ENCODE data around the gene CLIP1. TPM values are rescaled to one million over a fixed set of nuclear protein-coding genes. Genes with fewer than 3 reads are reported as not detected.

The CLIP1 gene
- total and polyA plus RNA-seq, 7 experiments from 2014 or later: 13.6 to 89.3 (median 56.6) TPM

DNA sequence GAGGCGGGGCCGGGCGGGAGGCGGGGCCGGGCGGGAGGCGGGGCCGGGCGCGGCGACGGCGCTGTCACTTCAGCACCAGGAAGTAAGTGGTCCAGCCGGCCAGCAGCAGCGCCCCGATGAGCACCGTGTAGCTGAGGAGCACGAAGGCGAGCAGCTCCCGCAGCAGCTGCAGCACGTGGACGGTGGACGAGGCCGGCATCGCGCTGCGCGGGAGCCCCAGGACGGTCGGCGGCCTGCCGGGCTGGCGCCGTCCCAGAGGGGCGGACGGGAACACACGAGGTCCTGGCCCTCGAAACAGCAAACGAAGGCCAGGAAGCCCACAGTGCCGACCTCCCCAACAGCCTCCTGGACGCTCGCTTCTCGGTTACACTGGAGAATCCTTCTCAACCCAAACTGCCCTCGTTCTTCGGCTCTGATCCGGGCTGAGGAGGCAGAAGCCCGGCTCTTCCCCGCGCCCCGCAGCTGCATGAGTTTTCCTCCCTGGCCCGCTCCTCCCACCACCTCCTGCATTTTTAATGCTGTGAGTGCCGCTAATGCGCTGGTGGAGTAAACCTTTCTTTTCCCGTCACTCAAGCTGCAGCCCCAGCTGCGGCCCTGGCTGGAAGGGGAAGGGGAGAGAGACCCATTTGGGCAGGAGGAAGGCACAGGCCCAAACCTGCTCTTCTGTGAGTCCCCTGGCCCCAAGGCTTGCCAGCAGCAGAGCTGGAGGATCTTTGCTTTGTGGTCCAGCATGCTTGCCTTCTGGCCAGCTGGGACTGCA lies 195.9 kb downstream of the CLIP1 start:
- Mint-ChIP-seq H3K4me3 (peak overlapping the region; percentile 18 to 94 (median 90)), H3K36me3 (peaks cover 4 to 29% (median 12%) of the 10 kb centered on the region in 5 donors), H3K27ac (peak overlapping the region in 7 of 9 donors; percentile 14 to 81 (median 43)), H3K4me1 (peaks cover 23 to 47% (median 44%) of the 10 kb centered on the region in 7 donors), H3K9me3 (peaks cover 0 to 2% (median 0%) of the 10 kb centered on the region in 11 donors), H3K27me3 (no peaks in the 10 kb centered on the region)
- intact Hi-C loops (cut with micrococcal nuclease): loop anchor here (1.0 to 10.0 kb wide), 25 partner anchors 18 to 1540 kb away; partner anchors contain the start of genes CFAP251 (in 2 of the 2), DENR (in 2 of the 2), KNTC1 (in 2 of the 2) and MLXIP (in 2 of the 2)
- H3K9me3 ChIP-seq (ENCODE audit: control insufficient read depth in 2 of 3, low read length in 3 of 3): no peaks in the 10 kb centered on the region
- ChIA-PET POLR2A (interaction anchor here (0.5 to 3.3 kb wide), 10 partner anchors 9 to 1934 kb away, joined by 3 to 29 read pairs (median 4); partner anchors contain the start of genes RNF34, RNU4-1 and ZCCHC8), CTCF (interaction anchor here (0.6 kb wide), 2 partner anchors 18 to 308 kb away, joined by 3 read pairs; partner anchors contain the start of gene CFAP251)
- peaks cover 6 to 52% (median 7%) of the 10 kb centered on the region in 3 experiments for H3K36me3 ChIP-seq (ENCODE audit: control insufficient read depth in 2 of 3, insufficient read depth in 3 of 3, low read length in 3 of 3)
- peak overlapping the region; percentile 53 for H3K4me3 ChIP-seq (ENCODE audit: low read length)
- H3K27me3 ChIP-seq (ENCODE audit: control insufficient read depth in 2 of 2, insufficient read depth in 2 of 2, low read length in 2 of 2): no peaks in the 10 kb centered on the region
- peaks cover 24 to 34% of the 10 kb centered on the region in 2 donors for H3K4me1 ChIP-seq (ENCODE audit: control insufficient read depth in 2 of 2, insufficient read depth in 2 of 2, low read length in 2 of 2)
- no peak for ATAC-seq
- H3K27ac ChIP-seq (ENCODE audit: low read depth, low read length): peak overlapping the region; percentile 13
- DNase-seq: peak in 1 of 9 donors; percentile 22

DNA sequence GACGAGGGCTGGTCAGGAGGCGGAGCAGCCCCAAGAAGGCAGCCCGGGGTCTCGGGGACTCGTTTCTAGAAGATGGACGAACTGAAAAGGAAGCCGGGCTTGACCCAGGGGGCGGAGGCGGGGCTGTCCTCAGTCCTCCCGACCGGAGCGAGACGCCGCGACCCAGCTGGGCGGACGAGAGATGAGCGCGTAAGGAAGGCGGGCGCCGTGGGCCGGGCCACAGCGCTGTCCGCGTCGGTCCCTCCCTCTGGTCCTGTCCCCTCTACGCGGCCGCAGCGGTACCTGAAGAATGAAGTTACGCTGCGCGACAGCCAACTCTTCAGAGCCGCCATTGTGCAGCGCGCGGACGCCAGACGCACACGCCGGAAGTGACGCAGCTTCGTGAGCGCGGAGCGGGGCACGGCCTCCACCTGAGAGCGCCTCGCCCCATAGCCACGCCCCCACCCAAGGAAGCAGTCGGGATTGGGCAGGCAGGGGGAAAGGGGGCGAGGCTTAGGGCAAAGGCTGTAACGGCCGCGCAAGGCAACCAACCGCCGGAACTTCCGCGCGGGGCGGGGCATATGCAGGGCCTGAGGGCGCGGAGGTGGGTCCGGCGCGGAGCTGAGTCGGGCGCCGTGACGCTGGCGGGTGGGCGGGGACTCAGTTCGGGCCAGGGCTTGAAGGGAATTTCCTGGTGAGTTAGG lies 196.6 kb downstream of the CLIP1 start, which contains the start of gene DIABLO:
DIABLO (minus strand) TSS at position 370 of the 683 bp plus-strand sequence; CDS start at position 332, 38 bp downstream.
- ChIA-PET CTCF (interaction anchor here (0.6 kb wide), 2 partner anchors 19 to 307 kb away, joined by 3 read pairs; partner anchors contain the start of gene CFAP251), POLR2A (interaction anchor here (0.5 to 3.3 kb wide), 15 partner anchors 10 to 1933 kb away, joined by 3 to 29 read pairs (median 3); partner anchors contain the start of genes B3GNT4, RNF34, RNU4-1 and ZCCHC8)
- Histone ChIP-seq H3K27ac (ENCODE audit: low read depth, low read length) (peak within 1 kb of the TSS; percentile 99), H3K4me3 (ENCODE audit: low read length) (peak within 1 kb of the TSS; percentile 90), H3K4me1 (ENCODE audit: control insufficient read depth in 2 of 2, insufficient read depth in 2 of 2, low read length in 2 of 2) (peaks cover 24 to 34% of the 10 kb centered on the region in 2 donors), H3K36me3 (ENCODE audit: control insufficient read depth in 2 of 3, insufficient read depth in 3 of 3, low read length in 3 of 3) (peaks cover 5 to 52% (median 13%) of the 10 kb centered on the region in 3 experiments), H3K9me3 (ENCODE audit: control insufficient read depth in 2 of 3, low read length in 3 of 3) (no peaks in the 10 kb centered on the region), H3K27me3 (ENCODE audit: control insufficient read depth in 2 of 2, insufficient read depth in 2 of 2, low read length in 2 of 2) (no peaks in the 10 kb centered on the region)
- Mint-ChIP-seq H3K27ac (peak within 1 kb of the TSS; percentile 76 to 96 (median 93)), H3K4me3 (peak within 1 kb of the TSS; percentile 75 to 95 (median 90)), H3K4me1 (peaks cover 23 to 53% (median 47%) of the 10 kb centered on the region in 7 donors), H3K9me3 (peaks cover 0 to 2% (median 0%) of the 10 kb centered on the region in 11 donors), H3K27me3 (no peaks in the 10 kb centered on the region), H3K36me3 (peaks cover 0 to 27% (median 13%) of the 10 kb centered on the region in 5 donors)
- peak; percentile 97 to 100 (median 100) for DNase-seq
- intact Hi-C loops (cut with micrococcal nuclease): loop anchor here (1.0 to 10.0 kb wide), 25 partner anchors 18 to 1540 kb away; partner anchors contain the start of genes CFAP251 (in 2 of the 2), DENR (in 2 of the 2), KNTC1 (in 2 of the 2) and MLXIP (in 2 of the 2)
- peak; percentile 96 for ATAC-seq

Other genes with a start within 250 kb of the CLIP1 start
- not detected for gene IL31, start 248.4 kb downstream of the CLIP1 start, total RNA-seq
- not detected for gene IL31, start 248.4 kb downstream of the CLIP1 start, polyA plus RNA-seq
- 1 to 10 TPM in 1 of 5 experiments, under 1 TPM in 2, not detected in 2; 0.34 to 2.3 (median 0.40) TPM for gene LRRC43, start 239.5 kb downstream of the CLIP1 start, total RNA-seq
- not detected for gene LRRC43, start 239.5 kb downstream of the CLIP1 start, polyA plus RNA-seq
- 1 to 10 TPM in 1 of 5 experiments, under 1 TPM in 2, not detected in 2; 0.54 to 1.1 (median 0.70) TPM for gene B3GNT4, start 219.0 kb downstream of the CLIP1 start, total RNA-seq
- under 1 TPM; 0.15 to 0.34 TPM for gene B3GNT4, start 219.0 kb downstream of the CLIP1 start, polyA plus RNA-seq
- gene DIABLO, start 196.6 kb downstream of the CLIP1 start, total RNA-seq: 10 to 100 TPM; 41.3 to 94.1 (median 50.1) TPM
- gene DIABLO, start 196.6 kb downstream of the CLIP1 start, polyA plus RNA-seq: 10 to 100 TPM; 58.3 to 68.3 TPM
- gene VPS33A, start 156.2 kb downstream of the CLIP1 start, total RNA-seq: 10 to 100 TPM; 19.9 to 34.5 (median 31.4) TPM
- 10 to 100 TPM; 18.0 to 28.3 TPM for gene VPS33A, start 156.2 kb downstream of the CLIP1 start, polyA plus RNA-seq
- 10 to 100 TPM; 44.4 to 54.0 (median 46.8) TPM for gene ZCCHC8, start 78.3 kb upstream of the CLIP1 start, total RNA-seq
- 10 to 100 TPM; 10.6 to 19.7 TPM for gene ZCCHC8, start 78.3 kb upstream of the CLIP1 start, polyA plus RNA-seq
- 100 to 1,000 TPM in 4 of 5 experiments, 10 to 100 TPM in 1; 89.7 to 249 (median 139) TPM for gene RSRC2, start 104.3 kb upstream of the CLIP1 start, total RNA-seq
- gene RSRC2, start 104.3 kb upstream of the CLIP1 start, polyA plus RNA-seq: 10 to 100 TPM; 32.1 to 56.1 TPM
- gene KNTC1, start 104.6 kb upstream of the CLIP1 start, total RNA-seq: 100 to 1,000 TPM in 1 of 5 experiments, 10 to 100 TPM in 4; 24.5 to 102 (median 31.0) TPM
- 1 to 10 TPM; 4.0 to 5.2 TPM for gene KNTC1, start 104.6 kb upstream of the CLIP1 start, polyA plus RNA-seq